HEK293T (cell line): Measurements from ENCODE around the gene PDE6G.

Source experiments
- CTCF ChIA-PET: fragments of 350-600 bp; formaldehyde crosslinking; extraction: SDS; loops from one replicate; lab custom pipeline; 2021; ENCODE audit warnings: antibody characterized with exemption, inconsistent platforms; lab: Yijun Ruan, JAX
- POLR2A ChIA-PET: fragments of 350-600 bp; formaldehyde crosslinking; extraction: SDS; loops from one replicate; lab custom pipeline; 2020; ENCODE audit warnings: antibody characterized with exemption, inconsistent platforms; lab: Yijun Ruan, JAX
- DNase-seq: peaks from one replicate; pipeline ENCODE4 v3.0.0; 2012; ENCODE audit warnings: mixed read lengths; ENCODE audit errors: extremely low spot score
- ARNT ChIP-seq: fragments of 450-650 bp; IDR thresholded peaks from 2 replicates; pipeline ENCODE4 v1.6.1; 2017; ENCODE audit warnings: mild to moderate bottlenecking
- BHLHE40 ChIP-seq: fragments of 450-650 bp; IDR thresholded peaks from 2 replicates; pipeline ENCODE4 v1.6.1; 2016; ENCODE audit warnings: mild to moderate bottlenecking, moderate library complexity, borderline replicate concordance
- CTBP1 ChIP-seq: fragments of 450-650 bp; IDR thresholded peaks from 2 replicates; pipeline ENCODE4 v1.6.1; 2016; ENCODE audit warnings: borderline replicate concordance
- ELF4 ChIP-seq: fragments of 450-650 bp; IDR thresholded peaks from 2 replicates; pipeline ENCODE4 v1.6.1; 2017; ENCODE audit warnings: antibody characterized with exemption
- FOXA1 ChIP-seq: fragments of 450-650 bp; IDR thresholded peaks from 2 replicates; pipeline ENCODE4 v1.6.1; 2016; ENCODE audit warnings: mild to moderate bottlenecking
- FOXK2 ChIP-seq: fragments of 450-650 bp; IDR thresholded peaks from 2 replicates; pipeline ENCODE4 v1.6.1; 2016; ENCODE audit warnings: mild to moderate bottlenecking
- FOXM1 ChIP-seq: fragments of 450-650 bp; IDR thresholded peaks from 2 replicates; pipeline ENCODE4 v1.6.1; 2017; ENCODE audit warnings: mild to moderate bottlenecking, borderline replicate concordance
- HDGF ChIP-seq: fragments of 450-650 bp; IDR thresholded peaks from 2 replicates; pipeline ENCODE4 v1.6.1; 2017; ENCODE audit warnings: antibody characterized with exemption, borderline replicate concordance
- L3MBTL2 ChIP-seq: fragments of 450-650 bp; conservative IDR thresholded peaks from 2 replicates; pipeline ENCODE4 v1.6.1; 2016; ENCODE audit warnings: mild to moderate bottlenecking
- LEF1 ChIP-seq: fragments of 450-650 bp; IDR thresholded peaks from 2 replicates; pipeline ENCODE4 v1.6.1; 2017; ENCODE audit warnings: mild to moderate bottlenecking, borderline replicate concordance
- NFRKB ChIP-seq: fragments of 450-650 bp; IDR thresholded peaks from 2 replicates; pipeline ENCODE4 v1.6.1; 2016; ENCODE audit warnings: mild to moderate bottlenecking, moderate library complexity
- SP1 ChIP-seq: fragments of 450-650 bp; IDR thresholded peaks from 2 replicates; pipeline ENCODE4 v1.6.1; 2017
- SUZ12 ChIP-seq: fragments of 450-650 bp; IDR thresholded peaks from 2 replicates; pipeline ENCODE4 v1.6.1; 2016; ENCODE audit warnings: mild to moderate bottlenecking
- TARDBP ChIP-seq: fragments of 450-650 bp; IDR thresholded peaks from 2 replicates; pipeline ENCODE4 v1.6.1; 2016
- ZNF384 ChIP-seq: fragments of 450-650 bp; IDR thresholded peaks from 2 replicates; pipeline ENCODE4 v1.6.1; 2016
- TF ChIP-seq, protein P1 (sequence below): fragments of 450-650 bp; IDR thresholded peaks from 2 replicates; pipeline ENCODE4 v1.6.1; 2016

PDE6G gene

GRCh38 chr17:81655378-81656117 lies 794 bp downstream of the PDE6G start:
- ChIA-PET CTCF (interaction anchor here (0.5 kb wide), 1 partner anchor 79 kb away, joined by 4 read pairs; no protein-coding TSS in a partner anchor), POLR2A (interaction anchor here (0.6 to 3.5 kb wide), 5 partner anchors 8 to 66 kb away, joined by 3 to 29 read pairs (median 5); partner anchors contain the start of genes ARL16, CCDC137, HGS and OXLD1)
- DNase-seq = no peak

DNA sequence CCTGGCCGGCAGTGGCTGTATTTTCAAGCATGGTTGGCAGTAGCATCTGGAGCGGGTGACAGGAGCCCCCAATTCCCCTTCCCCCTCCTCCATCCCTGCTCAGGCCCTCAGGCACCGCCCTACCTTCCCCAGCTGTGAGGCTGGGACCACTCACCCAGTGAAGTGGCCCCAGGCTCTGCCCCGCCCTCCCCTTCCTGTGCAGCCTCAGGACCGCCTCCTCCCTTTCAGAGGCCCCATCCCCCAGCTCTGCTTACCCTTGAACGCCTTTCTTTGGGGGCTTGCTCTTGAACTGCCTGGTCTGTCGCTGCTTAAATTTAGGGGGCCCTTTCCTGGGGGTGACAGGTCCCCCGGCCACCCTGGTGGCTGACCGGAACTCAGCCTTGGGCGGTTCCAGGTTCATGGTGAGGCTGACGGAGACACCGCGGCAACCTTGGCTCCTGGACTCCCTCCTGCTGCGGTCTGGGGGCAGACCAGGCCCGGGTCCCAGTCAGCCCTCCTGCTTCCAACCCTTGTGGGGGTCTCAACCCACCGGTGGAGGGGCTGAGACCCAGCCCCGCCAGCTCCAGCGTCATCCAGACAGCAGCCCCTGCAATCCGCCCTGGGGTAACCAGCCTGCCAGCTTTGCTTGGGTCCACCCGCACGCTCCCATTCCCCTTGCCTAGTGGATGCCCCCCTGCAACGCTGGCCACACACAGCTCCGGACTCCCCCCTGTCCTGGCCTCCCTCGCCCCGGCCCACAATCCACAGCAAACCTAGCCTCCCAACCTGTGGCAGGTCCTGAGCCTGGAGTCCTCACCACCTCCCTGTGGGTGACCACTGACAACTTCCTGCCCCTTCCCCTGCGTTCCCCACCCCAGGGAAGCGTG lies 3.2 kb downstream of the PDE6G start:
- POLR2A ChIA-PET = interaction anchor here (0.9 to 1.5 kb wide), 3 partner anchors 11 to 13 kb away, joined by 3 to 5 read pairs (median 3); partner anchors contain the start of genes CCDC137 and OXLD1
- TF ChIP-seq, protein P1, sequence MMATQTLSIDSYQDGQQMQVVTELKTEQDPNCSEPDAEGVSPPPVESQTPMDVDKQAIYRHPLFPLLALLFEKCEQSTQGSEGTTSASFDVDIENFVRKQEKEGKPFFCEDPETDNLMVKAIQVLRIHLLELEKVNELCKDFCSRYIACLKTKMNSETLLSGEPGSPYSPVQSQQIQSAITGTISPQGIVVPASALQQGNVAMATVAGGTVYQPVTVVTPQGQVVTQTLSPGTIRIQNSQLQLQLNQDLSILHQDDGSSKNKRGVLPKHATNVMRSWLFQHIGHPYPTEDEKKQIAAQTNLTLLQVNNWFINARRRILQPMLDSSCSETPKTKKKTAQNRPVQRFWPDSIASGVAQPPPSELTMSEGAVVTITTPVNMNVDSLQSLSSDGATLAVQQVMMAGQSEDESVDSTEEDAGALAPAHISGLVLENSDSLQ = no peak
- CTCF ChIA-PET = no interaction called here
- no peak for DNase-seq

More at GRCh38 chr17:81655378-81656117, 794 bp downstream of the PDE6G start:
- TF ChIP-seq LEF1 (no peak), ELF4 (no peak)

DNA sequence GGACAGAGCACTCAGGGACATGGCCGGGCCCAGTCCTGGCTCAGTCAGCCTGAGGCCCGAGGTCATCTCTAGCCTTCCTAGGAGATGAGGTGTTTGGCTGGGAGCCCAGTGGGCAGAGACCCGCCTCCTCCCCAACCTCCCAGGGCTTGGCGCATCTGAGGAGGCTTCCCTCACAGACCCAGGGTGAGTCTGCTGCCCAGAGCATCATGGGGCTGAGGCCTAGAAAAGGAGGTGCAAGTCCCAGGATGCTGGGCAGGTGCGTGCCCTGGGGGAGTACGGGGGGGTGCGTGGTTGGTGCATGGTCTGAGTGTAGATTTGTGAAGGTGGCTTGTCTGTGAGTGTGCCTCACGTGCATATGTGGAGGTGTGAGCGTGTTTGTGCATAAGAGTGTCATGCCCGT lies 4.7 kb downstream of the PDE6G start:
- POLR2A ChIA-PET = no interaction called here
- no peak for TF ChIP-seq NFRKB
- TF ChIP-seq ELF4 = no peak
- TF ChIP-seq ZNF384 = no peak
- no peak for TF ChIP-seq FOXA1
- no peak for TF ChIP-seq ARNT
- TF ChIP-seq CTBP1 = no peak
- TF ChIP-seq SP1 = no peak
- TF ChIP-seq, protein P1 = no peak
- TF ChIP-seq BHLHE40 = no peak
- no peak for TF ChIP-seq L3MBTL2
- CTCF ChIA-PET = no interaction called here
- no peak for DNase-seq

DNA sequence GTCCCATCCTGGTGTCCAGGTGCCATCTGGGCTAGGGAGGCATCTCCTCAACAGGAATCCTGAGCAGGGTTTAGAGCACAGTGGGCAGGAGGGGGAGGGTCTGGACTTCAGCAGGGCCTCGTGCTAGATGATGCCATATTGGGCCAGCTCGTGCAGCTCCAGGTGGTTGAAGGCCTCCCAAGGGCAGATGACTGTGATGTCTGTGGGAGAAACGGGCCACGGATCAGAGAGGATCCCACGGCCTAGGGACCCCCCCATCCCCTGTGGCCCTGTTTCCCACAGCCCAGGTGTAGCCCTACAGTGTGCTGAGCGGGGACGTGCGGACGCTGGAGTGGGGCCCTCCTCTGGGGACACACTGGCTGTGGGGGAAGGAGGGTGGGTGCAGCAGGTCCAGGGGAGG lies 5.4 kb downstream of the PDE6G start:
- ChIA-PET CTCF (interaction anchor here (0.6 to 1.1 kb wide), 2 partner anchors 50 to 553 kb away, joined by 3 to 4 read pairs; no protein-coding TSS in a partner anchor), POLR2A (interaction anchor here (1.3 kb wide), 1 partner anchor 52 kb away, joined by 5 read pairs; the partner anchor contains the start of gene MRPL12)
- no peak for DNase-seq
- TF ChIP-seq ARNT = no peak
- TF ChIP-seq FOXK2 = no peak
- TF ChIP-seq BHLHE40 = no peak
- TF ChIP-seq TARDBP = no peak
- TF ChIP-seq NFRKB = no peak
- TF ChIP-seq CTBP1 = no peak
- TF ChIP-seq ZNF384 = no peak
- no peak for TF ChIP-seq SP1
- TF ChIP-seq HDGF = no peak
- TF ChIP-seq SUZ12 = no peak
- TF ChIP-seq FOXM1 = no peak
- TF ChIP-seq, protein P1 = no peak
- TF ChIP-seq LEF1 = no peak

GRCh38 chr17:81648707-81649085 lies 7.6 kb downstream of the PDE6G start:
- CTCF ChIA-PET = no interaction called here
- POLR2A ChIA-PET = interaction anchor here (1.1 kb wide), 1 partner anchor 19 kb away, joined by 3 read pairs; no protein-coding TSS in a partner anchor
- DNase-seq = no peak
- TF ChIP-seq LEF1 (no peak), HDGF (no peak), FOXK2 (no peak), NFRKB (no peak)

DNA sequence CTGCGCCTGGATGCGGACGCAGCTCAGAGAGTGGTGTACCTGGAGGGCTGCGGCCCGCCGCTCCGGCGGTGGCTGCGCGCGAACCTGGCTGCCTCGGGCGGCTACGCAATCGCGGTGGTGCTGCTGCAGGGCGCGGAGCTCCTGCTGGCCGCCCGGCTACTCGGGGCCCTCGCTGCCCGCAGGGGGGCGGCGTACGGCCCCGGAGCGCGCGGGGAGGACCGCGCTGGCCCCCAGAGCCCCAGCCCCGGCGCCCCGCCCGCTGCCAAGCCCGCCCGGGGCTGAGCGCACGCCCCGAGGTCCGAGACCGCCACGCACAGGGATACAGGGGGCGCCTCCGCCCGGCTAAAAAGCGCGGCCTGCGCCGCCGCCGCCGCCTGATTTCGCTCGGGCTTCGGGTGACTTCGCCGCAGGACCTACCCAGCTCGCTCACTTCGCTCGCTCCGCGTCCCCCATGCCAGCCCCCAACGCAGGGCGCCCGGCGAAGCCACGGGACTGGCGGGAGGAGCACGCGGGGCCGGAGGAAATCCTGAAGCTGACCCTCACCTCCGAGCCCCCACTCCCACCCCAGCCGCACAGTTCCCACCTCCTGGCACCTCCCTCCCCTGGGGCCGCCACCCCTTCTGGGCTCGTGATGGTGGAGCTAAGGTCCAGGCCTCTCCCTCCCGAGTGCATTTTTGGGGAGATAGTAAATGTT lies 8.2 kb downstream of the PDE6G start:
- DNase-seq = no peak
- no peak for TF ChIP-seq CTBP1
- TF ChIP-seq HDGF = no peak
- no peak for TF ChIP-seq TARDBP
- no peak for TF ChIP-seq ZNF384
- TF ChIP-seq FOXK2 = no peak
- no peak for TF ChIP-seq NFRKB
- no peak for TF ChIP-seq FOXA1
- TF ChIP-seq ELF4 = no peak
- no peak for TF ChIP-seq FOXM1
- TF ChIP-seq LEF1 = no peak
- TF ChIP-seq, protein P1 = no peak
- TF ChIP-seq BHLHE40 = no peak
- no peak for TF ChIP-seq SUZ12
- no peak for TF ChIP-seq ARNT
- TF ChIP-seq L3MBTL2 = no peak
- TF ChIP-seq SP1 = no peak
- ChIA-PET CTCF (no interaction called here), POLR2A (interaction anchor here (1.1 to 1.5 kb wide), 3 partner anchors 7 to 20 kb away, joined by 3 read pairs; no protein-coding TSS in a partner anchor)
